Measurements from ENCODE around the gene FBXL7. TPM values are rescaled to one million over a fixed set of nuclear protein-coding genes. Genes with fewer than 3 reads are reported as not detected.

FBXL7 gene
- total RNA-seq, 2 donors from 2014 or later: 21.1 to 31.7 TPM

GRCh38 chr5:15797116-15797515 is 297.1 kb downstream of the FBXL7 start:
- H3K27ac ChIP-seq: no peak overlapping the region
- no peak overlapping the region for H3K4me3 ChIP-seq
- H3K4me1 ChIP-seq (ENCODE audit: control insufficient read depth in 1 of 2, low read depth in 2 of 2): peaks cover 2 to 28% of the 10 kb centered on the region in 2 donors
- H3K9me3 ChIP-seq: no peaks in the 10 kb centered on the region
- ATAC-seq (ENCODE audit: insufficient number of reproducible peaks, low FRiP score, low read depth) (no peak), DNase-seq (ENCODE audit: low spot score) (no peak)
- no peaks in the 10 kb centered on the region for H3K27me3 ChIP-seq (replicated peaks; ENCODE audit: insufficient read depth)
- H3K36me3 ChIP-seq: no peaks in the 10 kb centered on the region
- no peak for TF ChIP-seq CTCF (IDR thresholded peaks at IDR 0.05)

- TF ChIP-seq CTCF (IDR thresholded peaks at IDR 0.05): no peak
- H3K27me3 ChIP-seq (replicated peaks; ENCODE audit: insufficient read depth): no peaks in the 10 kb centered on the region
- no peak for ATAC-seq (ENCODE audit: insufficient number of reproducible peaks, low FRiP score, low read depth)
Observed at GRCh38 chr5:15798006-15798405, 298.0 kb downstream of the FBXL7 start.

GRCh38 chr5:15799014-15799413 is 299.0 kb downstream of the FBXL7 start:
- no peak for TF ChIP-seq CTCF (IDR thresholded peaks at IDR 0.05)
- Histone ChIP-seq H3K9me3 (no peaks in the 10 kb centered on the region), H3K36me3 (no peaks in the 10 kb centered on the region), H3K4me3 (no peak overlapping the region), H3K4me1 (ENCODE audit: control insufficient read depth in 1 of 2, low read depth in 2 of 2) (peaks cover 0 to 21% of the 10 kb centered on the region in 2 donors), H3K27ac (no peak overlapping the region), H3K27me3 (replicated peaks; ENCODE audit: insufficient read depth) (no peaks in the 10 kb centered on the region)
- no peak for ATAC-seq (ENCODE audit: insufficient number of reproducible peaks, low FRiP score, low read depth)
- no peak for DNase-seq (ENCODE audit: low spot score)

More at GRCh38 chr5:15798006-15798405, 298.0 kb downstream of the FBXL7 start:
- H3K27ac ChIP-seq: no peak overlapping the region
- no peaks in the 10 kb centered on the region for H3K36me3 ChIP-seq
- no peaks in the 10 kb centered on the region for H3K9me3 ChIP-seq
- DNase-seq (ENCODE audit: low spot score): no peak
- H3K4me3 ChIP-seq: no peak overlapping the region
- peaks cover 2 to 27% of the 10 kb centered on the region in 2 donors for H3K4me1 ChIP-seq (ENCODE audit: control insufficient read depth in 1 of 2, low read depth in 2 of 2)

- Histone ChIP-seq H3K4me1 (ENCODE audit: control insufficient read depth in 1 of 2, low read depth in 2 of 2) (peaks cover 0 to 17% of the 10 kb centered on the region in 2 donors), H3K4me3 (no peak overlapping the region), H3K9me3 (no peaks in the 10 kb centered on the region), H3K27ac (no peak overlapping the region), H3K36me3 (no peaks in the 10 kb centered on the region), H3K27me3 (replicated peaks; ENCODE audit: insufficient read depth) (no peaks in the 10 kb centered on the region)
- ATAC-seq (ENCODE audit: insufficient number of reproducible peaks, low FRiP score, low read depth) (no peak), DNase-seq (ENCODE audit: low spot score) (no peak)
- no peak for TF ChIP-seq CTCF (IDR thresholded peaks at IDR 0.05)
Observed at GRCh38 chr5:15799612-15800011, 299.6 kb downstream of the FBXL7 start.

GRCh38 chr5:15803280-15803679 is 303.3 kb downstream of the FBXL7 start:
- no peak for ATAC-seq (ENCODE audit: insufficient number of reproducible peaks, low FRiP score, low read depth)
- no peak for TF ChIP-seq CTCF (IDR thresholded peaks at IDR 0.05)
- Histone ChIP-seq H3K9me3 (no peaks in the 10 kb centered on the region), H3K27me3 (replicated peaks; ENCODE audit: insufficient read depth) (no peaks in the 10 kb centered on the region), H3K36me3 (no peaks in the 10 kb centered on the region), H3K4me1 (ENCODE audit: control insufficient read depth in 1 of 2, low read depth in 2 of 2) (peaks cover 6 to 14% of the 10 kb centered on the region in 2 donors), H3K27ac (no peak overlapping the region), H3K4me3 (no peak overlapping the region)
- DNase-seq (ENCODE audit: low spot score): no peak

All from thoracic aorta (tissue), 2 donors.